ENCODE measurements around the gene VEPH1.
A peak's percentile ranks its signal among the peaks of the same experiment; 100 is the strongest.

The VEPH1 gene

GRCh38 chr3:157417247-157417646, 86.0 kb downstream of the VEPH1 start:
- Histone ChIP-seq H3K9ac (ENCODE audit: low read length) (no peak overlapping the region), H3K18ac (ENCODE audit: low read length) (no peak overlapping the region), H2BK5ac (ENCODE audit: low read length) (no peak overlapping the region), H2BK15ac (replicated peaks; ENCODE audit: low read depth) (no peak overlapping the region), H4K5ac (ENCODE audit: low read length) (no peak overlapping the region), H3K4ac (ENCODE audit: low read depth, low read length) (no peak overlapping the region), H3K27ac (ENCODE audit: low read depth, low read length) (no peak overlapping the region), H3K36me3 (ENCODE audit: control insufficient read depth, insufficient read depth, low read length) (no peaks in the 10 kb centered on the region), H4K8ac (ENCODE audit: low read depth, low read length) (no peak overlapping the region), H2BK120ac (ENCODE audit: low read depth, low read length) (no peak overlapping the region), H3K4me1 (ENCODE audit: control insufficient read depth, low read depth, low read length) (no peaks in the 10 kb centered on the region), H2AK5ac (ENCODE audit: low read length) (no peak overlapping the region), H3K27me3 (ENCODE audit: insufficient read depth, low read length, poor library complexity) (no peaks in the 10 kb centered on the region), H3K4me3 (ENCODE audit: low read length) (no peak overlapping the region), H3K79me2 (ENCODE audit: control insufficient read depth, insufficient read depth, low read length) (no peaks in the 10 kb centered on the region), H3K23ac (ENCODE audit: low read length) (no peak overlapping the region), H3K4me2 (ENCODE audit: low read length) (no peak overlapping the region), H3K56ac (ENCODE audit: low read length) (no peak overlapping the region), H3K79me1 (ENCODE audit: low read length) (no peaks in the 10 kb centered on the region)
- DNase-seq: peak; percentile 1
- WGBS (ENCODE audit: extremely low coverage, insufficient coverage, low lambda C conversion rate): no CpG with 5 or more reads among the region's 2 CpGs

- no peak overlapping the region for H2BK120ac ChIP-seq (ENCODE audit: low read depth, low read length)
- WGBS (ENCODE audit: extremely low coverage, insufficient coverage, low lambda C conversion rate): no CpG with 5 or more reads among the region's 3 CpGs
- no peak overlapping the region for H4K8ac ChIP-seq (ENCODE audit: low read depth, low read length)
- H3K56ac ChIP-seq (ENCODE audit: low read length): no peak overlapping the region
- H3K9ac ChIP-seq (ENCODE audit: low read length): no peak overlapping the region
- no peak for DNase-seq
- H3K4me3 ChIP-seq (ENCODE audit: low read length): no peak overlapping the region
- no peaks in the 10 kb centered on the region for H3K36me3 ChIP-seq (ENCODE audit: control insufficient read depth, insufficient read depth, low read length)
- H2BK5ac ChIP-seq (ENCODE audit: low read length): no peak overlapping the region
- H3K4ac ChIP-seq (ENCODE audit: low read depth, low read length): no peak overlapping the region
- no peaks in the 10 kb centered on the region for H3K4me1 ChIP-seq (ENCODE audit: control insufficient read depth, low read depth, low read length)
- H3K79me2 ChIP-seq (ENCODE audit: control insufficient read depth, insufficient read depth, low read length): no peaks in the 10 kb centered on the region
- no peak overlapping the region for H4K5ac ChIP-seq (ENCODE audit: low read length)
- no peak overlapping the region for H3K27ac ChIP-seq (ENCODE audit: low read depth, low read length)
- no peak overlapping the region for H2AK5ac ChIP-seq (ENCODE audit: low read length)
- H2BK15ac ChIP-seq (replicated peaks; ENCODE audit: low read depth): no peak overlapping the region
- no peak overlapping the region for H3K4me2 ChIP-seq (ENCODE audit: low read length)
- no peak overlapping the region for H3K23ac ChIP-seq (ENCODE audit: low read length)
- H3K79me1 ChIP-seq (ENCODE audit: low read length): no peaks in the 10 kb centered on the region
- no peaks in the 10 kb centered on the region for H3K27me3 ChIP-seq (ENCODE audit: insufficient read depth, low read length, poor library complexity)
- no peak overlapping the region for H3K18ac ChIP-seq (ENCODE audit: low read length)
Measured at GRCh38 chr3:157416347-157417087, 86.7 kb downstream of the VEPH1 start.

DNA sequence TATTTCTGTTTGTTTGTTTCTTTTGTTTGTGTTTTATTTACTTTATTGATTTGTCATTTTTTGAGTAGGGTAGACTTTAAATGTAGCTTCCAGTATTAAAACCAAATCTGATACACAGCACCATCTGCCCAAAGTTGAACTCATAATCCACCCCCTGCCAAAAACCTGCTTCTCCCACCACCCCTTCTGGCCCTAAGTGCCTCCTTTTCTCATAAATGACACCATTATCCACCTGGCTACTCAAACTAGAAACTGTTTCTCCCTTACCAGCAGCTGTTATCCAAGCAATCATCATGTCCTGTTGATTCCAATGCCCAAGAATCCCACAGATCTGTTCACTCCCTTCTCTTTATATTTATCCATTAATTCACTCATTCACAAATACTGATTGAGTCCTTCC, 88.4 kb downstream of the VEPH1 start:
- Histone ChIP-seq H3K18ac (ENCODE audit: low read length) (no peak overlapping the region), H2BK5ac (ENCODE audit: low read length) (no peak overlapping the region), H3K56ac (ENCODE audit: low read length) (no peak overlapping the region), H3K27me3 (ENCODE audit: insufficient read depth, low read length, poor library complexity) (no peaks in the 10 kb centered on the region), H4K8ac (ENCODE audit: low read depth, low read length) (no peak overlapping the region), H4K5ac (ENCODE audit: low read length) (no peak overlapping the region), H2BK120ac (ENCODE audit: low read depth, low read length) (no peak overlapping the region), H3K23ac (ENCODE audit: low read length) (no peak overlapping the region), H3K36me3 (ENCODE audit: control insufficient read depth, insufficient read depth, low read length) (no peaks in the 10 kb centered on the region), H3K27ac (ENCODE audit: low read depth, low read length) (no peak overlapping the region), H2BK15ac (replicated peaks; ENCODE audit: low read depth) (no peak overlapping the region), H3K4ac (ENCODE audit: low read depth, low read length) (no peak overlapping the region), H3K4me3 (ENCODE audit: low read length) (no peak overlapping the region), H3K9ac (ENCODE audit: low read length) (no peak overlapping the region), H2AK5ac (ENCODE audit: low read length) (no peak overlapping the region), H3K4me2 (ENCODE audit: low read length) (no peak overlapping the region), H3K79me1 (ENCODE audit: low read length) (no peaks in the 10 kb centered on the region), H3K4me1 (ENCODE audit: control insufficient read depth, low read depth, low read length) (no peaks in the 10 kb centered on the region), H3K79me2 (ENCODE audit: control insufficient read depth, insufficient read depth, low read length) (no peaks in the 10 kb centered on the region)
- DNase-seq: no peak

DNA sequence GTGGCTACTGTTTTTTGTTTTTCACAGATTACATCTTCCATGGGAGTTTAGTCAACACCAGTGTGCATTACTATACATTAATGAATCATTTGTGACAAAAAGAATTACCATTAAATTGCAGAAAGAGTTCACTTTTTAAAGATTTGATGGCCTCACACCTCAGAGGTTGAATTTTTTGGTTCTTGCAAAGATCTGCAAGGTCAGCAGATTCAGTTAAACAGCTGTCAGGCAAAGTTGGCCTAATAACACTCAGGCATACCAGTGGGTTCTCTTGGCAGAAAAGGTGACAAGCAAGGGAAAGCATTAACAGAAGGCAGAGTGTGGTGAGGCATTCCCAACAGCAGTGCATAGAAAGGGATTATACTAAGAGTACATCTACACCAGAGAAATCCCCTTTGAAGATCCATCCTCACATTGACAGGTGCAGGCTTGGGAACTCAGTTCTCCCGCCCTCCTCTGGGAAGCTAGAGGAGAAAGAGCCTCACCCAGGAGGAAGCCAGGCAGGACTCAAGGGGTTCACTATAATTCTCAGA, 90.8 kb downstream of the VEPH1 start:
- H4K5ac ChIP-seq (ENCODE audit: low read length): no peak overlapping the region
- H3K56ac ChIP-seq (ENCODE audit: low read length): no peak overlapping the region
- H2BK5ac ChIP-seq (ENCODE audit: low read length): no peak overlapping the region
- H3K4me2 ChIP-seq (ENCODE audit: low read length): no peak overlapping the region
- no peak overlapping the region for H2BK15ac ChIP-seq (replicated peaks; ENCODE audit: low read depth)
- DNase-seq: no peak
- no peak overlapping the region for H3K4me3 ChIP-seq (ENCODE audit: low read length)
- no peak overlapping the region for H4K8ac ChIP-seq (ENCODE audit: low read depth, low read length)
- no peak overlapping the region for H2BK120ac ChIP-seq (ENCODE audit: low read depth, low read length)
- H3K36me3 ChIP-seq (ENCODE audit: control insufficient read depth, insufficient read depth, low read length): no peaks in the 10 kb centered on the region
- no peaks in the 10 kb centered on the region for H3K79me1 ChIP-seq (ENCODE audit: low read length)
- WGBS (ENCODE audit: extremely low coverage, insufficient coverage, low lambda C conversion rate): no CpG with 5 or more reads among the region's 1 CpG
- no peaks in the 10 kb centered on the region for H3K27me3 ChIP-seq (ENCODE audit: insufficient read depth, low read length, poor library complexity)
- H3K23ac ChIP-seq (ENCODE audit: low read length): no peak overlapping the region
- H3K4ac ChIP-seq (ENCODE audit: low read depth, low read length): no peak overlapping the region
- no peak overlapping the region for H3K9ac ChIP-seq (ENCODE audit: low read length)
- no peaks in the 10 kb centered on the region for H3K79me2 ChIP-seq (ENCODE audit: control insufficient read depth, insufficient read depth, low read length)
- no peaks in the 10 kb centered on the region for H3K4me1 ChIP-seq (ENCODE audit: control insufficient read depth, low read depth, low read length)
- H3K27ac ChIP-seq (ENCODE audit: low read depth, low read length): no peak overlapping the region
- H3K18ac ChIP-seq (ENCODE audit: low read length): no peak overlapping the region
- no peak overlapping the region for H2AK5ac ChIP-seq (ENCODE audit: low read length)

DNA sequence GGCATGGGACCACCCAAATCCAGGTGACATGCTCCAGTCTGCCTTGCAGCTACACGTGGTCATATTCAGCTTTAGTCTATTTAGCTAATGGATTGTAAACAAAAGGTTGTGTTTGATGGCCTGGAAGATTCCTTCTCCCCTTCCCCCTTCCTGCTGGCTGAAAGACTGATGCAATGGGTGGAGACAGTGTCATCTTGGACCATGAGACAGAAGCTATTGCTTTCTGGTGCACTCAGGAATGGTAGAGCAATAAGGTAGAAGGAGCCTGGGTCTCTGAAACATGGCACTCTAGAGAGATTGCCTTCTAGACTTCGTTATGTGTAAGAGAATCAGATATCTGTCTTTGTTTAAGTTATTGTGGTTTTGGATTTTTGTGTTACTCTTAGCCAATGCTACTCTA, 92.3 kb downstream of the VEPH1 start:
- no peak overlapping the region for H2BK15ac ChIP-seq (replicated peaks; ENCODE audit: low read depth)
- H3K79me2 ChIP-seq (ENCODE audit: control insufficient read depth, insufficient read depth, low read length): no peaks in the 10 kb centered on the region
- H3K9ac ChIP-seq (ENCODE audit: low read length): no peak overlapping the region
- H4K8ac ChIP-seq (ENCODE audit: low read depth, low read length): no peak overlapping the region
- no peak overlapping the region for H3K4me2 ChIP-seq (ENCODE audit: low read length)
- no peak overlapping the region for H2BK5ac ChIP-seq (ENCODE audit: low read length)
- H3K79me1 ChIP-seq (ENCODE audit: low read length): no peaks in the 10 kb centered on the region
- no peak overlapping the region for H2AK5ac ChIP-seq (ENCODE audit: low read length)
- WGBS (ENCODE audit: extremely low coverage, insufficient coverage, low lambda C conversion rate): no CpG with 5 or more reads among the region's 2 CpGs
- no peak overlapping the region for H3K4me3 ChIP-seq (ENCODE audit: low read length)
- H4K5ac ChIP-seq (ENCODE audit: low read length): no peak overlapping the region
- H3K56ac ChIP-seq (ENCODE audit: low read length): no peak overlapping the region
- no peak overlapping the region for H3K18ac ChIP-seq (ENCODE audit: low read length)
- no peaks in the 10 kb centered on the region for H3K27me3 ChIP-seq (ENCODE audit: insufficient read depth, low read length, poor library complexity)
- no peak overlapping the region for H3K23ac ChIP-seq (ENCODE audit: low read length)
- H3K4me1 ChIP-seq (ENCODE audit: control insufficient read depth, low read depth, low read length): no peaks in the 10 kb centered on the region
- H3K36me3 ChIP-seq (ENCODE audit: control insufficient read depth, insufficient read depth, low read length): no peaks in the 10 kb centered on the region
- H3K4ac ChIP-seq (ENCODE audit: low read depth, low read length): no peak overlapping the region
- H3K27ac ChIP-seq (ENCODE audit: low read depth, low read length): no peak overlapping the region
- DNase-seq: peak; percentile 34
- no peak overlapping the region for H2BK120ac ChIP-seq (ENCODE audit: low read depth, low read length)

DNA sequence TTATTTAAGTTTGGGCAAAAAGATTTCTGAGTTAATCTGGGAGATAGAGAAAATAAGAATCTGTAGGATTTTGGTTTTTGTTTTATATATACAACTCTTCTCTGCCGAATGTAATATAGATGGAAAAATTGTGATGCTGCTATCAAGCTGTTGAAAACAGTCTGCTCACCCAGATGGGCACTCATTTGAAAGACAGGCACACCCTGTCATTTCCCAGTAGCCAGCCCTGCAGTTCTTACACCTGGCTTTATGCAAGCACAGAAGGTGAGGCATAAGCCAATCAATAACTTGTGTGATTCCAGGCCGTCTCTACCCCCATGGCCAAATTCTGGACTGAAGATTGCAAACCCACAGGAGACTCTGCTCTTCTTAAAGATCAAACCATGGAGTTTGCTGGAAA, 93.7 kb downstream of the VEPH1 start:
- Histone ChIP-seq H3K27ac (ENCODE audit: low read depth, low read length) (no peak overlapping the region), H3K23ac (ENCODE audit: low read length) (no peak overlapping the region), H3K4me2 (ENCODE audit: low read length) (no peak overlapping the region), H3K9ac (ENCODE audit: low read length) (no peak overlapping the region), H3K56ac (ENCODE audit: low read length) (no peak overlapping the region), H3K4ac (ENCODE audit: low read depth, low read length) (no peak overlapping the region), H2BK5ac (ENCODE audit: low read length) (no peak overlapping the region), H3K36me3 (ENCODE audit: control insufficient read depth, insufficient read depth, low read length) (no peaks in the 10 kb centered on the region), H3K18ac (ENCODE audit: low read length) (no peak overlapping the region), H3K4me3 (ENCODE audit: low read length) (no peak overlapping the region), H4K5ac (ENCODE audit: low read length) (no peak overlapping the region), H2BK120ac (ENCODE audit: low read depth, low read length) (no peak overlapping the region), H3K79me2 (ENCODE audit: control insufficient read depth, insufficient read depth, low read length) (no peaks in the 10 kb centered on the region), H2BK15ac (replicated peaks; ENCODE audit: low read depth) (no peak overlapping the region), H4K8ac (ENCODE audit: low read depth, low read length) (no peak overlapping the region), H3K79me1 (ENCODE audit: low read length) (no peaks in the 10 kb centered on the region), H3K27me3 (ENCODE audit: insufficient read depth, low read length, poor library complexity) (no peaks in the 10 kb centered on the region), H3K4me1 (ENCODE audit: control insufficient read depth, low read depth, low read length) (no peaks in the 10 kb centered on the region), H2AK5ac (ENCODE audit: low read length) (no peak overlapping the region)
- WGBS (ENCODE audit: extremely low coverage, insufficient coverage, low lambda C conversion rate): no CpG with 5 or more reads among the region's 2 CpGs
- no peak for DNase-seq

All from mesendoderm (in vitro differentiated cells).